ENCODE measurements around the gene THAP7. TPM values are rescaled to one million over a fixed set of nuclear protein-coding genes. Genes with fewer than 3 reads are reported as not detected.

The THAP7 gene
- total and polyA plus RNA-seq, 2 of the 13 experiments (the other 11 are each of a cell fraction or from before 2014, with no cell fraction given), result 13.0 to 25.5 TPM

- TF ChIP-seq ZNF563 (CRISPR knock-in tag; IDR thresholded peaks at IDR 0.05) (peak; percentile 72), ZFX (CRISPR knock-in tag; IDR thresholded peaks at IDR 0.05; ENCODE audit: low read depth) (peak; percentile 76), ZNF605 (CRISPR knock-in tag; IDR thresholded peaks at IDR 0.05) (peak; percentile 50; the same call in 1 of the 2 replicates), ZC3H13 (CRISPR knock-in tag; IDR thresholded peaks at IDR 0.05) (0 out of 2 replicates have a peak, but pooled peaks have one; percentile 65), ZBTB37 (CRISPR knock-in tag; IDR thresholded peaks at IDR 0.05) (no peak), ZNF589 (CRISPR knock-in tag; conservative IDR thresholded peaks at IDR 0.05) (peak; percentile 37; the same call in 1 of the 2 replicates), HNF1A (IDR thresholded peaks at IDR 0.05; ENCODE audit: low read depth) (no peak), HNF1A (CRISPR knock-in tag; IDR thresholded peaks at IDR 0.05; ENCODE audit: borderline replicate concordance) (peak; percentile 47; the same call in 1 of the 2 replicates), KDM5B (CRISPR knock-in tag; IDR thresholded peaks at IDR 0.05; ENCODE audit: borderline replicate concordance) (peak; percentile 64; the same call in 1 of the 2 replicates), RXRA (CRISPR knock-in tag; IDR thresholded peaks at IDR 0.05) (peak; percentile 50; the same call in 1 of the 2 replicates), ZFY (CRISPR knock-in tag; IDR thresholded peaks at IDR 0.05) (peak; percentile 65; the same call in 1 of the 2 replicates), RAD21 (CRISPR knock-in tag; IDR thresholded peaks at IDR 0.05) (peak; percentile 22; the same call in 1 of the 2 replicates), NFE2L1 (CRISPR knock-in tag; IDR thresholded peaks at IDR 0.05; ENCODE audit: borderline replicate concordance) (no peak), ZNF709 (CRISPR knock-in tag; IDR thresholded peaks at IDR 0.05) (peak; percentile 72), HOXD1 (CRISPR knock-in tag; IDR thresholded peaks at IDR 0.05) (peak; percentile 25; the same call in 1 of the 2 replicates), ZFP91 (CRISPR knock-in tag; IDR thresholded peaks at IDR 0.05; ENCODE audit: borderline replicate concordance) (peak; percentile 47), ZSCAN29 (CRISPR knock-in tag; conservative IDR thresholded peaks at IDR 0.05) (0 out of 2 replicates have a peak, but pooled peaks have one; percentile 76), ZNF280D (CRISPR knock-in tag; IDR thresholded peaks at IDR 0.05) (peak; percentile 20; the same call in 1 of the 2 replicates), TAF1 (CRISPR knock-in tag; IDR thresholded peaks at IDR 0.05) (peak; percentile 50; the same call in 1 of the 2 replicates)
These were observed 44.7 kb downstream of the THAP7 start (continued) for GRCh38 chr22:20957102-20957682.
